Panc1 (cell line): ENCODE data around the gene C2orf81. TPM values are rescaled to one million over a fixed set of nuclear protein-coding genes. Genes with fewer than 3 reads are reported as not detected.

Experiments
- ATAC-seq: fragments of 200-7000 bp; cut with Tn5 transposase; 2 replicates; pipeline ENCODE4 v1.9.1; 2020; ENCODE audit warnings: mild to moderate bottlenecking, moderate library complexity
- BruUV-seq: library from RNA; stranded (reverse); fragments of 400-500 nt; replicated peaks from 2 replicates; lab custom pipeline; 2021; lab: Mats Ljungman, UMichigan
- CTCF ChIA-PET: fragments of 300-600 bp; sonication (Branson Sonifier 250); formaldehyde crosslinking; loops from one replicate; lab custom pipeline; 2022; ENCODE audit warnings: antibody characterized with exemption; lab: Charles Lee
- POLR2A ChIA-PET: fragments of 300-600 bp; sonication (Branson Sonifier 250); formaldehyde crosslinking; loops from one replicate; lab custom pipeline; 2022; ENCODE audit warnings: antibody characterized with exemption; lab: Charles Lee
- DNase-seq: peaks from one replicate; pipeline ENCODE4 v3.0.0-alpha.2; 2010; ENCODE audit warnings: low read depth, low spot score
- H3K27ac ChIP-seq: 2 replicates; pipeline ENCODE4 v1.5.1; 2011; ENCODE audit warnings: mild to moderate bottlenecking, low read length, inconsistent platforms
- H3K27me3 ChIP-seq: fragments of 200-500 bp; sonication (Bioruptor generic); 2 replicates; pipeline ENCODE4 v1.6.0; 2014; ENCODE audit warnings: low read length, inconsistent platforms; ENCODE audit not compliant: control insufficient read depth, insufficient read depth
- H3K36me3 ChIP-seq: fragments of 200-500 bp; sonication (Bioruptor generic); 2 replicates; pipeline ENCODE4 v1.5.1; 2014; ENCODE audit warnings: inconsistent platforms, mild to moderate bottlenecking, low read length, moderate library complexity; ENCODE audit not compliant: control insufficient read depth, insufficient read depth
- H3K4me1 ChIP-seq: 2 replicates; pipeline ENCODE4 v1.5.1; 2011; ENCODE audit warnings: inconsistent platforms, mild to moderate bottlenecking, low read length, moderate library complexity; ENCODE audit not compliant: control insufficient read depth, insufficient read depth
- H3K4me3 ChIP-seq, 2 experiments: 2 replicates each; pipeline ENCODE4 v1.5.1; 2011 to 2012; ENCODE audit warnings: low read depth in 2 of 2, low read length in 2 of 2, mild to moderate bottlenecking in 2 of 2, inconsistent platforms in 1 of 2, moderate library complexity in 1 of 2
- H3K9me3 ChIP-seq: fragments of 200-500 bp; sonication (Bioruptor generic); 2 replicates; pipeline ENCODE4 v1.5.1; 2014; ENCODE audit warnings: low read depth, mild to moderate bottlenecking, inconsistent platforms, low read length, moderate library complexity; ENCODE audit not compliant: control insufficient read depth, insufficient read depth
- POLR2AphosphoS5 ChIP-seq: IDR thresholded peaks from 2 replicates; pipeline ENCODE4 v1.6.1; 2012; ENCODE audit warnings: mild to moderate bottlenecking, low read depth, low read length, moderate library complexity
- SIN3A ChIP-seq: IDR thresholded peaks from 2 replicates; pipeline ENCODE4 v1.6.1; 2012; ENCODE audit warnings: low read depth, mild to moderate bottlenecking, low read length, moderate library complexity, borderline replicate concordance; ENCODE audit not compliant: insufficient read depth
- TCF7L2 ChIP-seq: IDR thresholded peaks from 2 replicates; pipeline ENCODE4 v1.6.1; 2011; ENCODE audit warnings: mild to moderate bottlenecking, low read depth, low read length, inconsistent platforms
- in situ Hi-C: cut with HindIII; loops from 2 replicates; pipeline ENCODE4 v1.10.0; 2016; ENCODE audit warnings: low sequenced_read_pairs, low pct_unique_long_range_greater_than_20kb
- intact Hi-C: fragments of 100-400 bp; cut with micrococcal nuclease; formaldehyde crosslinking; loops from one replicate; pipeline ENCODE4 v1.10.0; 2022; ENCODE audit not compliant: unreplicated experiment
- total RNA-seq: library from RNA; stranded (reverse); gene quantifications from one replicate; pipeline ENCODE4 v1.2.1, GENCODE V29; 2021; ENCODE audit not compliant: unreplicated experiment
- TF ChIP-seq, protein P1 (sequence below): fragments of 450-650 bp; IDR thresholded peaks from 2 replicates; pipeline ENCODE4 v1.5.1; 2017; ENCODE audit warnings: mild to moderate bottlenecking
- TF ChIP-seq, protein P2 (sequence below), 2 experiments: IDR thresholded peaks; 2 replicates each; pipeline ENCODE4 v1.6.1; 2011 to 2012; ENCODE audit warnings: low read depth in 2 of 2, control low read depth in 1 of 2, low read length in 1 of 2, mild to moderate bottlenecking in 1 of 2, moderate library complexity in 1 of 2; ENCODE audit not compliant: insufficient read depth in 1 of 2

The C2orf81 gene
- total RNA-seq, 1 experiment from 2014 or later = 3.9 TPM

DNA sequence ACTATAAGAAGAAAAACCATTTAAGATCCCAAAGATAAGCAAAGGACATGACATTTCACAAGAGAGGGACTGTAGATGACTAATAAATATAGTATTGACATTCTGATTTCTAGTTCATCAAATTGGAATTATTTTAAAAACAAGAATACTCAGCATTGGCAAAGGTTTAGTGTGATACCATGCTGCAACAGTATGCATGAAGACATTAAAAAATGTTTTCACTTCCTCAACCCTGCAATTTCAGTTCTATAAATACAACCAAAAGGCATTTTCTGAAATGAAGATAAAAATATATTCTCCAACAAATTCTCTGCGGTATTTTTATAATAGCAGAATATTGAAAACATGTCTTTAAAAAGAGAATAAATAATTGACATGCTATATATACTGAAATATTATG is 2.1 kb downstream of the C2orf81 start:
- in situ Hi-C loops = no loop called here
- CTCF ChIA-PET = no interaction called here
- no TSS peak for BruUV-seq

DNA sequence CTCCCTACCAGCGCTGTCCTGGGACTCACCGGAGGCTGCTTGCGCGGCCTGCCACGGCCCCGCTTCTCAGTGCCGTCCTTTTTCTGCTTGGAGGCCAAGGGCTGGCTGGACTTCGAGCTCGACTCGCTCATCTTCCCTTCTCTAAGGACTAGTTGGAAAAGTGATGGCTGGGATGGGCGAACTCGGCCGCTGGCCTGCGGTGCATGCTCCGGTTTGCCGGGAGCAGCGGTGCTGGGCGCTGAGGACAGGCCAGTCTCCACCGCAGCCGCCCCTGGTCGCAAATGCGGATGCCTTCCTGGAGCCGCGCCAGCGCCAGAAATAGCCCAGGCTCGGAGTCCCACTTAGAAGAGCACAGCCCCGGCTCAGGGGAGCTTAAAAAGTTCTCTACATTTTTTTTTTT is 3.1 kb downstream of the C2orf81 start:
- CTCF ChIA-PET = interaction anchor here (0.6 kb wide), 1 partner anchor 24 kb away, joined by 3 read pairs; no protein-coding TSS in a partner anchor
- Histone ChIP-seq H3K27me3 (no peaks in the 10 kb centered on the region), H3K9me3 (no peaks in the 10 kb centered on the region), H3K4me1 (peaks cover 4% of the 10 kb centered on the region; the same call in 1 of the 2 replicates), H3K36me3 (no peaks in the 10 kb centered on the region; the same call in 1 of the 2 replicates), H3K4me3 (no peak overlapping the region), H3K27ac (no peak overlapping the region)
- no TSS peak for BruUV-seq
- POLR2A ChIA-PET = interaction anchor here (0.6 kb wide), 1 partner anchor 677 kb away, joined by 3 read pairs; no protein-coding TSS in a partner anchor
- in situ Hi-C loops = no loop called here
- intact Hi-C loops = no loop called here
- TF ChIP-seq TCF7L2 = no peak
- no peak for TF ChIP-seq POLR2AphosphoS5
- TF ChIP-seq, protein P1, sequence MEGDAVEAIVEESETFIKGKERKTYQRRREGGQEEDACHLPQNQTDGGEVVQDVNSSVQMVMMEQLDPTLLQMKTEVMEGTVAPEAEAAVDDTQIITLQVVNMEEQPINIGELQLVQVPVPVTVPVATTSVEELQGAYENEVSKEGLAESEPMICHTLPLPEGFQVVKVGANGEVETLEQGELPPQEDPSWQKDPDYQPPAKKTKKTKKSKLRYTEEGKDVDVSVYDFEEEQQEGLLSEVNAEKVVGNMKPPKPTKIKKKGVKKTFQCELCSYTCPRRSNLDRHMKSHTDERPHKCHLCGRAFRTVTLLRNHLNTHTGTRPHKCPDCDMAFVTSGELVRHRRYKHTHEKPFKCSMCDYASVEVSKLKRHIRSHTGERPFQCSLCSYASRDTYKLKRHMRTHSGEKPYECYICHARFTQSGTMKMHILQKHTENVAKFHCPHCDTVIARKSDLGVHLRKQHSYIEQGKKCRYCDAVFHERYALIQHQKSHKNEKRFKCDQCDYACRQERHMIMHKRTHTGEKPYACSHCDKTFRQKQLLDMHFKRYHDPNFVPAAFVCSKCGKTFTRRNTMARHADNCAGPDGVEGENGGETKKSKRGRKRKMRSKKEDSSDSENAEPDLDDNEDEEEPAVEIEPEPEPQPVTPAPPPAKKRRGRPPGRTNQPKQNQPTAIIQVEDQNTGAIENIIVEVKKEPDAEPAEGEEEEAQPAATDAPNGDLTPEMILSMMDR = no peak
- ATAC-seq (no peak), DNase-seq (no peak)

More for the DNA sequence above, 2.1 kb downstream of the C2orf81 start:
- intact Hi-C loops = no loop called here
- POLR2A ChIA-PET = interaction anchor here (0.6 kb wide), 1 partner anchor 10 kb away, joined by 4 read pairs; no protein-coding TSS in a partner anchor
- DNase-seq = no peak
- Histone ChIP-seq H3K4me1 (peaks cover 4% of the 10 kb centered on the region; the same call in 1 of the 2 replicates), H3K27me3 (no peaks in the 10 kb centered on the region), H3K4me3 (no peak overlapping the region), H3K9me3 (no peaks in the 10 kb centered on the region), H3K27ac (no peak overlapping the region), H3K36me3 (no peaks in the 10 kb centered on the region; the same call in 1 of the 2 replicates)
- TF ChIP-seq, protein P1 = no peak
- no peak for TF ChIP-seq TCF7L2
- TF ChIP-seq, protein P2, sequence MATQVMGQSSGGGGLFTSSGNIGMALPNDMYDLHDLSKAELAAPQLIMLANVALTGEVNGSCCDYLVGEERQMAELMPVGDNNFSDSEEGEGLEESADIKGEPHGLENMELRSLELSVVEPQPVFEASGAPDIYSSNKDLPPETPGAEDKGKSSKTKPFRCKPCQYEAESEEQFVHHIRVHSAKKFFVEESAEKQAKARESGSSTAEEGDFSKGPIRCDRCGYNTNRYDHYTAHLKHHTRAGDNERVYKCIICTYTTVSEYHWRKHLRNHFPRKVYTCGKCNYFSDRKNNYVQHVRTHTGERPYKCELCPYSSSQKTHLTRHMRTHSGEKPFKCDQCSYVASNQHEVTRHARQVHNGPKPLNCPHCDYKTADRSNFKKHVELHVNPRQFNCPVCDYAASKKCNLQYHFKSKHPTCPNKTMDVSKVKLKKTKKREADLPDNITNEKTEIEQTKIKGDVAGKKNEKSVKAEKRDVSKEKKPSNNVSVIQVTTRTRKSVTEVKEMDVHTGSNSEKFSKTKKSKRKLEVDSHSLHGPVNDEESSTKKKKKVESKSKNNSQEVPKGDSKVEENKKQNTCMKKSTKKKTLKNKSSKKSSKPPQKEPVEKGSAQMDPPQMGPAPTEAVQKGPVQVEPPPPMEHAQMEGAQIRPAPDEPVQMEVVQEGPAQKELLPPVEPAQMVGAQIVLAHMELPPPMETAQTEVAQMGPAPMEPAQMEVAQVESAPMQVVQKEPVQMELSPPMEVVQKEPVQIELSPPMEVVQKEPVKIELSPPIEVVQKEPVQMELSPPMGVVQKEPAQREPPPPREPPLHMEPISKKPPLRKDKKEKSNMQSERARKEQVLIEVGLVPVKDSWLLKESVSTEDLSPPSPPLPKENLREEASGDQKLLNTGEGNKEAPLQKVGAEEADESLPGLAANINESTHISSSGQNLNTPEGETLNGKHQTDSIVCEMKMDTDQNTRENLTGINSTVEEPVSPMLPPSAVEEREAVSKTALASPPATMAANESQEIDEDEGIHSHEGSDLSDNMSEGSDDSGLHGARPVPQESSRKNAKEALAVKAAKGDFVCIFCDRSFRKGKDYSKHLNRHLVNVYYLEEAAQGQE (IDR thresholded peaks at IDR 0.05; ENCODE audit: insufficient read depth in 1 of 2, low read depth in 2 of 2, low read length in 1 of 2) = no peak
- TF ChIP-seq POLR2AphosphoS5 = no peak
- no peak for TF ChIP-seq SIN3A
- ATAC-seq = no peak
